AG04450 (cell line): ENCODE measurements around the gene XYLT1. TPM values are rescaled to one million over a fixed set of nuclear protein-coding genes. Genes with fewer than 3 reads are reported as not detected.
"Not testable (repeated sequence)": the region's sequence is repeated elsewhere in the genome, so short reads cannot be mapped to it uniquely, and the experiment has no call there.

ENCODE experiments used
- CTCF ChIA-PET: fragments of 300-600, 350-600 bp; formaldehyde crosslinking; extraction: SDS; loops from one replicate; lab custom pipeline; 2022; ENCODE audit warnings: antibody characterized with exemption, inconsistent platforms; lab: Charles Lee
- POLR2A ChIA-PET: fragments of 350-600 bp; formaldehyde crosslinking; extraction: SDS; loops from one replicate; lab custom pipeline; 2021; ENCODE audit warnings: antibody characterized with exemption, inconsistent platforms; lab: Yijun Ruan, JAX
- DNase-seq: peaks from one replicate; pipeline ENCODE4 v3.0.0-alpha.2; 2011; ENCODE audit warnings: low read depth, low spot score
- H3K27ac ChIP-seq: one replicate; pipeline ENCODE4 v1.5.1; 2012; ENCODE audit warnings: low read depth, low read length, control low read depth
- H3K27me3 ChIP-seq: one replicate; pipeline ENCODE4 v1.6.0; 2012; ENCODE audit warnings: low read length; ENCODE audit not compliant: control insufficient read depth, insufficient read depth
- H3K4me3 ChIP-seq: 2 replicates; pipeline ENCODE4 v1.5.1; 2011; ENCODE audit warnings: mild to moderate bottlenecking, low read depth, low read length, control low read depth
- H3K9me3 ChIP-seq: 2 replicates; pipeline ENCODE4 v1.5.1; 2012; ENCODE audit warnings: low read length; ENCODE audit not compliant: control insufficient read depth, insufficient read depth
- polyA plus RNA-seq: library from polyadenylated mRNA; depleted of rRNA; stranded (reverse); fragments of >200 nt; gene quantifications from 2 replicates; pipeline ENCODE4 v1.2.3, GENCODE V29; 2011
- TF ChIP-seq, protein P1 (sequence below): IDR thresholded peaks from 2 replicates; pipeline ENCODE4 v1.5.1; 2011; ENCODE audit warnings: low read depth, low read length, control low read depth, inconsistent platforms

Gene XYLT1
- polyA plus RNA-seq, 1 experiment = 6.7 TPM

DNA sequence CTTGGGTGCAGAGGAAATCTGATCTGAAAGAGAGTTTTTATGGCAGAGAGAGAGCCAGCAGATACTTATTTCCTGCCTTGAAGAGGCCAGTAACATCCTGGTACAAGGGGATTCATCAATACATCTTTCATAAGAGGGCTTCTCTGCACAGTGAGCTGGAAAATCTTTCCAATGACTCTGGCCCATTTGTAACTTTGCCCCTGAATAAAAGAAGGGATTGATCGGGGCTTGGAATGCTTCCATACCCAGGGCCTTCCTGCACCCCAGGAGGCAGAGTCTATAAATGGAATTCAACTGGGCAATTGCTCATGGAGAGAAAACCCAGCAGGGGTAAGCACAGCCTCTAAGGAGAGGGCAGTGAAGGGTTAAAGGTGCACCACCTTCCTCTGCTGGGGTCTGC, 163.3 kb downstream of the XYLT1 start:
- no peaks in the 10 kb centered on the region for H3K27me3 ChIP-seq
- H3K4me3 ChIP-seq = no peak overlapping the region
- no peak overlapping the region for H3K27ac ChIP-seq
- H3K9me3 ChIP-seq = no peaks in the 10 kb centered on the region
- no peak for DNase-seq
- POLR2A ChIA-PET = no interaction called here
- CTCF ChIA-PET = no interaction called here
- TF ChIP-seq, protein P1, sequence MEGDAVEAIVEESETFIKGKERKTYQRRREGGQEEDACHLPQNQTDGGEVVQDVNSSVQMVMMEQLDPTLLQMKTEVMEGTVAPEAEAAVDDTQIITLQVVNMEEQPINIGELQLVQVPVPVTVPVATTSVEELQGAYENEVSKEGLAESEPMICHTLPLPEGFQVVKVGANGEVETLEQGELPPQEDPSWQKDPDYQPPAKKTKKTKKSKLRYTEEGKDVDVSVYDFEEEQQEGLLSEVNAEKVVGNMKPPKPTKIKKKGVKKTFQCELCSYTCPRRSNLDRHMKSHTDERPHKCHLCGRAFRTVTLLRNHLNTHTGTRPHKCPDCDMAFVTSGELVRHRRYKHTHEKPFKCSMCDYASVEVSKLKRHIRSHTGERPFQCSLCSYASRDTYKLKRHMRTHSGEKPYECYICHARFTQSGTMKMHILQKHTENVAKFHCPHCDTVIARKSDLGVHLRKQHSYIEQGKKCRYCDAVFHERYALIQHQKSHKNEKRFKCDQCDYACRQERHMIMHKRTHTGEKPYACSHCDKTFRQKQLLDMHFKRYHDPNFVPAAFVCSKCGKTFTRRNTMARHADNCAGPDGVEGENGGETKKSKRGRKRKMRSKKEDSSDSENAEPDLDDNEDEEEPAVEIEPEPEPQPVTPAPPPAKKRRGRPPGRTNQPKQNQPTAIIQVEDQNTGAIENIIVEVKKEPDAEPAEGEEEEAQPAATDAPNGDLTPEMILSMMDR = no peak

- TF ChIP-seq, protein P1 = no peak
- no peak for DNase-seq
- Histone ChIP-seq H3K4me3 (no peak overlapping the region), H3K27me3 (no peaks in the 10 kb centered on the region), H3K9me3 (no peaks in the 10 kb centered on the region), H3K27ac (no peak overlapping the region)
- CTCF ChIA-PET = no interaction called here
- POLR2A ChIA-PET = no interaction called here
Measured at GRCh38 chr16:17306745-17307144, 164.0 kb downstream of the XYLT1 start.

- H3K27ac ChIP-seq, H3K4me3 ChIP-seq, H3K27me3 ChIP-seq, DNase-seq, CTCF ChIA-PET, H3K9me3 ChIP-seq, POLR2A ChIA-PET: not testable (repeated sequence)
Measured at GRCh38 chr16:17306211-17306610, 164.5 kb downstream of the XYLT1 start.

DNA sequence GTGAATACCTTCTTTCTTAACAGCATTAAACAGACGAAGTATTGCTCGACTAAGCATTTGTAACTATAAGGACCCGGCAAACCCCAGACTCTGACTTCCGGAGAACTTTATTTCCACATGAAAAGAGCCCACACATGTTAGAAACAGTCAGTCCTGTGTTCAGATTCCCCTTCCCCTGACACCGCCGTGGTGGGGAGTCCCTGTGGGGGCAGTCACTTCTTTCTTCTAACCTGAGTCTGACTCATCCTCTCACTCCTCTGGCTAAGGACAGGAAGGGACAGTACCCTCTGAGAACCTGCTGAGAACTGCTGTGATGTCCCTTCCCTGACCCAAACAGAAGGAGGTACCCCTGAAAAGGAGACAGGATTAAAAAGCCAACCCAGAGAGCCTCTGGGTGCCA, 165.1 kb downstream of the XYLT1 start:
- CTCF ChIA-PET = interaction anchor here (0.8 kb wide), 1 partner anchor 320 kb away, joined by 7 read pairs; no protein-coding TSS in a partner anchor
- POLR2A ChIA-PET = no interaction called here

GRCh38 chr16:17304491-17305119, 166.2 kb downstream of the XYLT1 start:
- POLR2A ChIA-PET = no interaction called here
- TF ChIP-seq, protein P1 = 0 out of 2 replicates have a peak, but pooled peaks have one; percentile 8
- no peak overlapping the region for H3K4me3 ChIP-seq
- H3K27ac ChIP-seq = no peak overlapping the region
- H3K27me3 ChIP-seq = no peaks in the 10 kb centered on the region
- CTCF ChIA-PET = interaction anchor here (0.7 to 1.0 kb wide), 2 partner anchors 10 to 274 kb away, joined by 3 read pairs; no protein-coding TSS in a partner anchor
- no peak for DNase-seq
- H3K9me3 ChIP-seq = no peaks in the 10 kb centered on the region

More for the DNA sequence above, 165.1 kb downstream of the XYLT1 start:
- Histone ChIP-seq H3K4me3 (no peak overlapping the region), H3K9me3 (no peaks in the 10 kb centered on the region), H3K27me3 (no peaks in the 10 kb centered on the region), H3K27ac (no peak overlapping the region)
- TF ChIP-seq, protein P1 = no peak
- DNase-seq = no peak
